Cardiac muscle cell (in vitro differentiated cells and primary cell): Measurements from ENCODE around the gene TTK. TPM values are rescaled to one million over a fixed set of nuclear protein-coding genes. Genes with fewer than 3 reads are reported as not detected.

Experiments used
- DNase-seq, 2 donors: peaks; one replicate each; pipeline versions ENCODE4 v3.0.0 to v3.0.0-alpha.2; 2010 to 2017; ENCODE audit warnings: low read depth in 1 of 2, low spot score in 1 of 2
- H3K27ac ChIP-seq: fragments of 200-600 bp; sonication (generic); 2 replicates; pipeline ENCODE4 v1.5.1; 2016
- H3K27me3 ChIP-seq: fragments of 200-600 bp; sonication (generic); 2 replicates; pipeline ENCODE4 v1.6.0; 2016; ENCODE audit warnings: control low read depth
- H3K36me3 ChIP-seq: fragments of 200-600 bp; sonication (generic); 2 replicates; pipeline ENCODE4 v1.5.1; 2016; ENCODE audit warnings: control low read depth
- H3K4me1 ChIP-seq: fragments of 200-600 bp; sonication (generic); 2 replicates; pipeline ENCODE4 v1.8.1; 2017; ENCODE audit warnings: low read depth, mild to moderate bottlenecking, mixed run types
- H3K4me3 ChIP-seq: fragments of 200-600 bp; sonication (generic); 2 replicates; pipeline ENCODE4 v1.5.1; 2016; ENCODE audit warnings: mild to moderate bottlenecking
- H3K9me3 ChIP-seq: fragments of 200-600 bp; sonication (generic); 2 replicates; pipeline ENCODE4 v1.5.1; 2017; ENCODE audit warnings: low read depth, mild to moderate bottlenecking, control low read depth
- CTCF ChIP-seq: IDR thresholded peaks from 2 replicates; pipeline ENCODE4 v1.5.1; 2012; ENCODE audit warnings: low read depth, mild to moderate bottlenecking, low read length
- polyA plus RNA-seq: library from polyadenylated mRNA; unstranded; fragments of >200 nt; fragmentation: Nextera tagmentation; extraction: Ambion mirVana; gene quantifications from 2 replicates; pipeline ENCODE4 v1.2.1, GENCODE V29; 2016
- total RNA-seq: library from RNA; depleted of rRNA; stranded (reverse); fragments of >200 nt; gene quantifications from 2 replicates; pipeline ENCODE4 v1.2.3, GENCODE V29; 2016

The TTK gene
- total and polyA plus RNA-seq, 2 experiments from 2014 or later: 3.7 to 45.2 TPM

GRCh38 chr6:79993012-79993910, 11.2 kb upstream of the TTK start:
- no peak for TF ChIP-seq CTCF
- Histone ChIP-seq H3K9me3 (no peaks in the 10 kb centered on the region), H3K36me3 (no peaks in the 10 kb centered on the region), H3K27me3 (no peaks in the 10 kb centered on the region), H3K4me3 (no peak overlapping the region), H3K27ac (no peak overlapping the region), H3K4me1 (no peaks in the 10 kb centered on the region)
- DNase-seq: no peak

DNA sequence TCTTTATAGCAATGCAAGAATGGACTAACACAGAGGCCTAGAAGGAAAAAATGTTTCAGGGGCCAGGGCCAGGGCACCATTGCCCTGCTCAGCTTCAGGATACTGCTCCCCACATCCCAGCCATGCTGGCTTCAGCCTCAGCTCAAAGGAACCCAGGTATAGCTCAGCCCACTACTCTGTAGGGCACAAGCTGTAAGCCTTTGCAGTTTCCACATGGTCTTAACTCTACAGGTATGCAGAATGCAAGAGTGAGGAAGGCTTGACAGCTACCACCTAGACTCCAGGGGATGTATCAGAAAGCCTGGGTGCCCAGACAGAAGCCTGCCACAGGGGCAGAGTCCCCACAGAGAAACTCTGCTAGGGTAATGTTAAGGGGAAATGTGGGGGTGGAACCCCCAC, 10.5 kb upstream of the TTK start:
- no peak for DNase-seq
- Histone ChIP-seq H3K4me1 (no peaks in the 10 kb centered on the region), H3K36me3 (no peaks in the 10 kb centered on the region), H3K27me3 (no peaks in the 10 kb centered on the region), H3K27ac (no peak overlapping the region), H3K9me3 (no peaks in the 10 kb centered on the region), H3K4me3 (no peak overlapping the region)
- no peak for TF ChIP-seq CTCF

GRCh38 chr6:79997728-79998127, 6.7 kb upstream of the TTK start:
- Histone ChIP-seq H3K27me3 (no peaks in the 10 kb centered on the region), H3K27ac (no peak overlapping the region), H3K4me3 (no peak overlapping the region), H3K9me3 (no peaks in the 10 kb centered on the region), H3K36me3 (no peaks in the 10 kb centered on the region), H3K4me1 (no peaks in the 10 kb centered on the region)
- no peak for DNase-seq
- TF ChIP-seq CTCF: no peak

- Histone ChIP-seq H3K4me1 (peaks cover 4% of the 10 kb centered on the region), H3K36me3 (no peaks in the 10 kb centered on the region), H3K9me3 (no peaks in the 10 kb centered on the region), H3K27ac (no peak overlapping the region), H3K4me3 (no peak overlapping the region), H3K27me3 (no peaks in the 10 kb centered on the region)
- no peak for TF ChIP-seq CTCF
- DNase-seq: no peak
Measured at GRCh38 chr6:80001337-80001736, 3.1 kb upstream of the TTK start.

- H3K4me1 ChIP-seq: peaks cover 4% of the 10 kb centered on the region
- no peaks in the 10 kb centered on the region for H3K36me3 ChIP-seq
- peak overlapping the region; percentile 90 for H3K4me3 ChIP-seq
- TF ChIP-seq CTCF: no peak
- no peaks in the 10 kb centered on the region for H3K27me3 ChIP-seq
- no peak for DNase-seq
- no peaks in the 10 kb centered on the region for H3K9me3 ChIP-seq
- H3K27ac ChIP-seq: peak overlapping the region; percentile 86
Measured at GRCh38 chr6:80003826-80004172, 650 bp upstream of the TTK start.
